Measurements from ENCODE around the gene TBC1D24. TPM values are rescaled to one million over a fixed set of nuclear protein-coding genes. Genes with fewer than 3 reads are reported as not detected.

Gene TBC1D24
- total and polyA plus RNA-seq, 8 donors, result 3.2 to 35.6 (median 9.0) TPM

- intact Hi-C loops (cut with DNase I; ENCODE audit: low total_unique reads), result no loop called here
- Histone ChIP-seq H3K36me3 (peaks cover 4 to 14% (median 9%) of the 10 kb centered on the region in 4 donors), H3K4me3 (peak overlapping the region; percentile 65 to 97 (median 89)), H3K27me3 (no peaks in the 10 kb centered on the region), H3K9me3 (no peaks in the 10 kb centered on the region), H3K4me1 (peaks cover 12 to 31% (median 19%) of the 10 kb centered on the region in 4 donors), H3K27ac (peak overlapping the region; percentile 67 to 85 (median 72))
- TF ChIP-seq POLR2AphosphoS5 (IDR thresholded peaks at IDR 0.05) (no peak), POLR2A (IDR thresholded peaks at IDR 0.05) (no peak), EP300 (IDR thresholded peaks at IDR 0.05) (no peak), CTCF (IDR thresholded peaks at IDR 0.05) (peak in 2 of 7 experiments; percentile 16 to 22)
- peak; percentile 40 to 71 for DNase-seq
- 29 to 46% (median 31%) methylated on average over 18 to 28 of the region's 28 CpGs for WGBS, 5 donors
Observed at GRCh38 chr16:2428051-2428783, 46.7 kb upstream of the TBC1D24 start.

GRCh38 chr16:2428784-2429033 is 46.2 kb upstream of the TBC1D24 start:
- intact Hi-C loops (cut with DNase I; ENCODE audit: low total_unique reads), result no loop called here

GRCh38 chr16:2429034-2429770 is 45.7 kb upstream of the TBC1D24 start, which contains the start of gene CCNF:
CCNF (plus strand) TSS chr16:2429447; CDS start chr16:2429482, 35 bp downstream.
- no peak for TF ChIP-seq POLR2A (IDR thresholded peaks at IDR 0.05)
- no peak for TF ChIP-seq EP300 (IDR thresholded peaks at IDR 0.05)
- peak in 2 of 3 donors; percentile 16 to 40 for TF ChIP-seq POLR2AphosphoS5 (IDR thresholded peaks at IDR 0.05)
- no peak for TF ChIP-seq CTCF (IDR thresholded peaks at IDR 0.05)
- peaks cover 4 to 16% (median 13%) of the 10 kb centered on the region in 4 donors for H3K36me3 ChIP-seq
- H3K27ac ChIP-seq, result peak within 1 kb of the TSS; percentile 67 to 85 (median 80)
- H3K9me3 ChIP-seq, result no peaks in the 10 kb centered on the region
- WGBS, 5 donors, result 0 to 2% (median 0%) methylated on average over 28 to 103 of the region's 103 CpGs
- DNase-seq, result peak; percentile 98 to 99
- H3K27me3 ChIP-seq, result no peaks in the 10 kb centered on the region
- H3K4me3 ChIP-seq, result peak within 1 kb of the TSS; percentile 65 to 97 (median 89)
- intact Hi-C loops (cut with DNase I; ENCODE audit: low total_unique reads), result no loop called here
- peaks cover 12 to 29% (median 19%) of the 10 kb centered on the region in 4 donors for H3K4me1 ChIP-seq

More at GRCh38 chr16:2428784-2429033, 46.2 kb upstream of the TBC1D24 start:
- peak overlapping the region; percentile 65 to 97 (median 89) for H3K4me3 ChIP-seq
- H3K27me3 ChIP-seq, result no peaks in the 10 kb centered on the region
- 0 to 1% (median 1%) methylated on average over 4 to 24 of the region's 24 CpGs for WGBS, 5 donors
- H3K36me3 ChIP-seq, result peaks cover 4 to 16% (median 12%) of the 10 kb centered on the region in 4 donors
- H3K9me3 ChIP-seq, result no peaks in the 10 kb centered on the region
- peaks cover 12 to 29% (median 19%) of the 10 kb centered on the region in 4 donors for H3K4me1 ChIP-seq
- TF ChIP-seq POLR2A (IDR thresholded peaks at IDR 0.05), result no peak
- peak in 1 of 7 experiments; percentile 4 for TF ChIP-seq CTCF (IDR thresholded peaks at IDR 0.05)
- no peak for TF ChIP-seq POLR2AphosphoS5 (IDR thresholded peaks at IDR 0.05)
- no peak for TF ChIP-seq EP300 (IDR thresholded peaks at IDR 0.05)
- peak overlapping the region; percentile 67 to 85 (median 72) for H3K27ac ChIP-seq
- no peak for DNase-seq

Measured in stomach (tissue), 9 donors.